H4 (cell line): ENCODE measurements around the gene SLC52A3. TPM values are rescaled to one million over a fixed set of nuclear protein-coding genes. Genes with fewer than 3 reads are reported as not detected.

Experiments
- DNase-seq: peaks from one replicate; pipeline ENCODE4 v3.0.0-alpha.2; 2015; ENCODE audit warnings: low spot score
- total RNA-seq: library from RNA; depleted of rRNA; stranded (reverse); fragments of >200 nt; shearing (Covaris generic); gene quantifications from 2 replicates; pipeline ENCODE4 v1.2.3, GENCODE V29; 2014

The SLC52A3 gene
- total RNA-seq, 1 experiment from 2014 or later, result 0.12 TPM

GRCh38 chr20:766906-767305, 1.4 kb downstream of the SLC52A3 start:
- no peak for DNase-seq

GRCh38 chr20:764255-764654, 4.0 kb downstream of the SLC52A3 start:
- DNase-seq, result no peak

- DNase-seq, result no peak
Observed at GRCh38 chr20:761418-762381, 6.6 kb downstream of the SLC52A3 start.

- no peak for DNase-seq
Observed at GRCh38 chr20:760751-761417, 7.4 kb downstream of the SLC52A3 start.

GRCh38 chr20:757506-757905, 10.8 kb downstream of the SLC52A3 start:
- no peak for DNase-seq

- DNase-seq, result no peak
Observed at GRCh38 chr20:755941-756340, 12.4 kb downstream of the SLC52A3 start.

GRCh38 chr20:754904-755303, 13.4 kb downstream of the SLC52A3 start:
- DNase-seq, result no peak

- DNase-seq, result no peak
Observed at GRCh38 chr20:753897-754635, 14.2 kb downstream of the SLC52A3 start.

- no peak for DNase-seq
Observed at GRCh38 chr20:753136-753535, 15.2 kb downstream of the SLC52A3 start.

GRCh38 chr20:752291-752690, 16.0 kb downstream of the SLC52A3 start:
- DNase-seq, result no peak

- no peak for DNase-seq
Observed at GRCh38 chr20:751761-752160, 16.5 kb downstream of the SLC52A3 start.

GRCh38 chr20:750801-751200, 17.5 kb downstream of the SLC52A3 start:
- DNase-seq, result no peak

GRCh38 chr20:745683-746301, 22.5 kb downstream of the SLC52A3 start:
- no peak for DNase-seq

GRCh38 chr20:742156-742555, 26.1 kb downstream of the SLC52A3 start:
- DNase-seq, result no peak

GRCh38 chr20:741620-742019, 26.7 kb downstream of the SLC52A3 start:
- no peak for DNase-seq

- DNase-seq, result no peak
Observed at GRCh38 chr20:740162-740561, 28.1 kb downstream of the SLC52A3 start.

- no peak for DNase-seq
Observed at GRCh38 chr20:739736-740135, 28.6 kb downstream of the SLC52A3 start.

- DNase-seq, result no peak
Observed at GRCh38 chr20:733861-734260, 34.4 kb downstream of the SLC52A3 start.

- no peak for DNase-seq
Observed at GRCh38 chr20:732727-733126, 35.6 kb downstream of the SLC52A3 start.

GRCh38 chr20:731891-732560, 36.3 kb downstream of the SLC52A3 start:
- no peak for DNase-seq

GRCh38 chr20:730005-730404, 38.3 kb downstream of the SLC52A3 start:
- no peak for DNase-seq
